Measurements from ENCODE around the gene GSE1. TPM values are rescaled to one million over a fixed set of nuclear protein-coding genes. Genes with fewer than 3 reads are reported as not detected.

GSE1 gene
- total RNA-seq, 1 donor from 2014 or later = 101 TPM

GRCh38 chr16:85601272-85601639 lies 11.9 kb upstream of the GSE1 start:
- Mint-ChIP-seq H3K4me3 (no peak overlapping the region), H3K4me1 (ENCODE audit: unreplicated experiment) (peaks cover 50% of the 10 kb centered on the region), H3K36me3 (no peaks in the 10 kb centered on the region), H3K27ac (peak overlapping the region; percentile 53), H3K9me3 (no peaks in the 10 kb centered on the region), H3K27me3 (no peaks in the 10 kb centered on the region)
- TF ChIP-seq, protein P1, sequence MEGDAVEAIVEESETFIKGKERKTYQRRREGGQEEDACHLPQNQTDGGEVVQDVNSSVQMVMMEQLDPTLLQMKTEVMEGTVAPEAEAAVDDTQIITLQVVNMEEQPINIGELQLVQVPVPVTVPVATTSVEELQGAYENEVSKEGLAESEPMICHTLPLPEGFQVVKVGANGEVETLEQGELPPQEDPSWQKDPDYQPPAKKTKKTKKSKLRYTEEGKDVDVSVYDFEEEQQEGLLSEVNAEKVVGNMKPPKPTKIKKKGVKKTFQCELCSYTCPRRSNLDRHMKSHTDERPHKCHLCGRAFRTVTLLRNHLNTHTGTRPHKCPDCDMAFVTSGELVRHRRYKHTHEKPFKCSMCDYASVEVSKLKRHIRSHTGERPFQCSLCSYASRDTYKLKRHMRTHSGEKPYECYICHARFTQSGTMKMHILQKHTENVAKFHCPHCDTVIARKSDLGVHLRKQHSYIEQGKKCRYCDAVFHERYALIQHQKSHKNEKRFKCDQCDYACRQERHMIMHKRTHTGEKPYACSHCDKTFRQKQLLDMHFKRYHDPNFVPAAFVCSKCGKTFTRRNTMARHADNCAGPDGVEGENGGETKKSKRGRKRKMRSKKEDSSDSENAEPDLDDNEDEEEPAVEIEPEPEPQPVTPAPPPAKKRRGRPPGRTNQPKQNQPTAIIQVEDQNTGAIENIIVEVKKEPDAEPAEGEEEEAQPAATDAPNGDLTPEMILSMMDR (conservative IDR thresholded peaks at IDR 0.05) = no peak
- no peak for DNase-seq (ENCODE audit: extremely low spot score, unreplicated experiment)

GRCh38 chr16:85601730-85602401 lies 11.3 kb upstream of the GSE1 start:
- Mint-ChIP-seq H3K4me1 (ENCODE audit: unreplicated experiment) (peaks cover 50% of the 10 kb centered on the region), H3K27ac (peak overlapping the region; percentile 29), H3K27me3 (no peaks in the 10 kb centered on the region), H3K4me3 (peak overlapping the region; percentile 34), H3K36me3 (no peaks in the 10 kb centered on the region), H3K9me3 (no peaks in the 10 kb centered on the region)
- DNase-seq (ENCODE audit: extremely low spot score, unreplicated experiment) = no peak
- TF ChIP-seq, protein P1 (conservative IDR thresholded peaks at IDR 0.05) = no peak

DNA sequence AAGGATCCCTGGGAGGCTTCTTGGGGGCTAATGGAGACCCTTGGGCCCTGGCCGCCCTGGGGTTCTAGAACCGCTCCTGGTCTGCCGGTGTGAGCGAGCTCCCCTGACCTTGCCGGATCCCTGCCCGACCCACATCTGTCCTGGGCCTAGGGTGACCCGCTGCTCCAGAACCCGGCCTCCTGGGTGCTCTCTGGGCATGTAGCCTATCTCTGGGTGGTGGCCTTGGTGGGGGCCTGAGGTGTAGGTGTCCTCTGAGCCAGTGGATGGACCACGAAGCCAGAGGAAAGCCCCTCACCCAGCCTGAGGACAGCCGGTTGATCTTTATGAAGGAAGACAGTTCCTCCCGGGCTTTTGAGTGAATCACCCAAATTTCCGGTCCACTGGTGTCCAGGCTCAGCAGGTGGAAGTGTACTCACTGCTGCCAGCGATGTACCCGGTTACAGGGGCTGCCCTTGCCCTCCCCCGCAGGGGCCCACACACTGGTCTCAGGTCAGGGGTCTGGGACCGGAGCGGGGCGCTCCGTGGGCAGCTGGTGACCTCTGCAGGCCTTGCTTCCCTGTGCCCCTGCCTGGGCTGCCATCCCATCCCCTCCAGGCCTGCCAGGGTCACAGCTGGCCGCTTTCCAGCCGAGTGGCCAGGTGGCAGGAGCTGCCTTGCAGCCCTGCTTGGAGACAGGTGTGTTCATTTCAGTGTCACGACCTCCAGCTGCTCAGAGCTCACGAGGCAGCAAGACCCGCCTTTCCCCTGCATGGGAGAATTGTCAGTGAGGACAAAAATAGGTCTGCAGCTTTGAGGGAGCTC lies 10.5 kb upstream of the GSE1 start:
- Mint-ChIP-seq H3K27me3 (no peaks in the 10 kb centered on the region), H3K4me1 (ENCODE audit: unreplicated experiment) (peaks cover 53% of the 10 kb centered on the region), H3K9me3 (no peaks in the 10 kb centered on the region), H3K36me3 (no peaks in the 10 kb centered on the region), H3K27ac (peak overlapping the region; percentile 83), H3K4me3 (no peak overlapping the region)
- TF ChIP-seq, protein P1 (conservative IDR thresholded peaks at IDR 0.05) = no peak
- no peak for DNase-seq (ENCODE audit: extremely low spot score, unreplicated experiment)

- no peak for DNase-seq (ENCODE audit: extremely low spot score, unreplicated experiment)
- H3K9me3 Mint-ChIP-seq = no peaks in the 10 kb centered on the region
- H3K36me3 Mint-ChIP-seq = no peaks in the 10 kb centered on the region
- H3K4me1 Mint-ChIP-seq (ENCODE audit: unreplicated experiment) = peaks cover 54% of the 10 kb centered on the region
- H3K4me3 Mint-ChIP-seq = no peak overlapping the region
- TF ChIP-seq, protein P1 (conservative IDR thresholded peaks at IDR 0.05) = no peak
- peak overlapping the region; percentile 83 for H3K27ac Mint-ChIP-seq
- H3K27me3 Mint-ChIP-seq = no peaks in the 10 kb centered on the region
These were observed 9.8 kb upstream of the GSE1 start for GRCh38 chr16:85603203-85603755.

DNA sequence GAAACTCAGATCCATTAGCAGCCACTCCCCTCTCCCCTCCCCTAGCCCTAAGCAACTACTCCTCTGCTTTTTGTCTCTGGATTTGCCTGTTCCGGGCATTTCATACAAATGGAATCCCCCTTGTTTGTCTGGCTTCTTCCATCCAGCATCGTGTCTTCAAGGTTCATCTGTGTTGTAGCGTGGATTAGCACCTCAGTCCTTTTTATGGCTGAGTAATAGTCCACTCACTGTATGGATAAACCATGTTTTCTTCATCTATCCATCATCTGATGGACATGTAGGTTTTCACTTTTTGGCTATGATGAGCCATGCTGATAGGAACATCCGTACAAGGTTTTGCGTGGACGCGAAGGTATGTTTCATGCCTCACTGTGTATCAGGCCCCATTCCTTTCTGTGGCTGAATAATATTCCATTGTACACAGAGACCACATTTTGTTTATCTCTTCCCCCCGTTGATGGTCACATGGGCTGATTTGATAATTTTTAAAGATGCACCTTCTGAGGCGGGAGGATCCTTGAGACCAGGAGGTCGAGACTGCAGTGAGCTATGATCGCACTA lies 8.9 kb upstream of the GSE1 start:
- Mint-ChIP-seq H3K27ac (no peak overlapping the region), H3K36me3 (no peaks in the 10 kb centered on the region), H3K4me1 (ENCODE audit: unreplicated experiment) (peaks cover 52% of the 10 kb centered on the region), H3K27me3 (peaks cover 4% of the 10 kb centered on the region), H3K4me3 (no peak overlapping the region), H3K9me3 (no peaks in the 10 kb centered on the region)
- TF ChIP-seq, protein P1 (conservative IDR thresholded peaks at IDR 0.05) = no peak
- no peak for DNase-seq (ENCODE audit: extremely low spot score, unreplicated experiment)

Measured in type B pancreatic cell (in vitro differentiated cells).